A673 (cell line): Measurements from ENCODE around the gene NREP.

Experiments
- EZH2 ChIP-seq: fragments of 200-600 bp; sonication (generic); IDR thresholded peaks from 2 replicates; pipeline ENCODE4 v1.6.1; 2017; ENCODE audit warnings: borderline replicate concordance, low read depth, mild to moderate bottlenecking, mixed read lengths, antibody characterized with exemption, low read length; ENCODE audit not compliant: poor library complexity, severe bottlenecking
- TF ChIP-seq, protein P1 (sequence below): fragments of 300-800, 200-600 bp; sonication (generic); conservative IDR thresholded peaks from 2 replicates; pipeline ENCODE4 v1.5.1; 2017; ENCODE audit warnings: low read depth, mild to moderate bottlenecking, antibody characterized with exemption, low read length, moderate library complexity, mixed read lengths

DNA sequence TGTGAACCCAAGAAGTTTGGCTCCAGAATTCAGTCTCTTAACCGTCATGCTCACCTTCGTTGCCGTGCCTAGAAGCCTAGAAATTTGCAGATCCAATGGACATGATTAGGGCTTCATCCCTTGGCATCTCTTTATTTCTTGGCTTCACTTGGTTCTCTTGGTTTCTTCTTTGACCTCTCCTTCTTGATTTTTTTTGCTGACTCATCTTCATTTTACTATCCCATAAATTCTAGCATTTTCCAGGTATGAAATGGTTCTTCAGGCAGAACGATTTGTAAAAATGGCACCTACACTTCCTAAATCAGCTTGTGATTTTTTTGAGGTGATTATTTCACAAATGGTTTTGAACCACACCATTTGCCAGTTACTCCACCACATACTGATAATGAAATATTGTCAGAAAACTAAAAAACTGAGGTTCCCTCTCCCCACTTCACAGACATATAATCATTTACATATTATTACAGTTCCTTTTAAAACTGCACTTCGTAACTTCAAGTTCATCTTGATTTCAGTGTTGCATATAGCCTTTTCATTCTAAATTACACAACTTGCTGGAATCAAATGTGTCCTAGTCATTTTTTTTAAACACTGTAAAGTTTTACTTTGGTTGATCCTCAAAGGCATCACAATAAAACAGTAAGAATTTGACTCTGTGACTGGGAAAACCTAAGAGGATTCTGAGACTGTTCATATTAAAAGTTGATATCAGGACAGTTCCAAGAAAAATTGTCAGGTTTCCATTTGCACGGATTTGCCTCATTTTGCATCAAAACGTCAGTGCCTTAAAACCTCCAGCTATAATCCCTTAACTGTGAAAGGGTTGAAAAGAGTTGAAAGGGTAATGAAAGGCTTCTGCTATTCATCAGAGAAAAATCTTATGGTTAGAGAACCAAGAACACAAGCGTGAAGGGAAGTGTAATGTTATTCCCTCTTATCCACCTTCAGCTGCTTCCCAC is 8.9 kb upstream of the NREP start:
- TF ChIP-seq, protein P1, sequence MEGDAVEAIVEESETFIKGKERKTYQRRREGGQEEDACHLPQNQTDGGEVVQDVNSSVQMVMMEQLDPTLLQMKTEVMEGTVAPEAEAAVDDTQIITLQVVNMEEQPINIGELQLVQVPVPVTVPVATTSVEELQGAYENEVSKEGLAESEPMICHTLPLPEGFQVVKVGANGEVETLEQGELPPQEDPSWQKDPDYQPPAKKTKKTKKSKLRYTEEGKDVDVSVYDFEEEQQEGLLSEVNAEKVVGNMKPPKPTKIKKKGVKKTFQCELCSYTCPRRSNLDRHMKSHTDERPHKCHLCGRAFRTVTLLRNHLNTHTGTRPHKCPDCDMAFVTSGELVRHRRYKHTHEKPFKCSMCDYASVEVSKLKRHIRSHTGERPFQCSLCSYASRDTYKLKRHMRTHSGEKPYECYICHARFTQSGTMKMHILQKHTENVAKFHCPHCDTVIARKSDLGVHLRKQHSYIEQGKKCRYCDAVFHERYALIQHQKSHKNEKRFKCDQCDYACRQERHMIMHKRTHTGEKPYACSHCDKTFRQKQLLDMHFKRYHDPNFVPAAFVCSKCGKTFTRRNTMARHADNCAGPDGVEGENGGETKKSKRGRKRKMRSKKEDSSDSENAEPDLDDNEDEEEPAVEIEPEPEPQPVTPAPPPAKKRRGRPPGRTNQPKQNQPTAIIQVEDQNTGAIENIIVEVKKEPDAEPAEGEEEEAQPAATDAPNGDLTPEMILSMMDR: no peak
- no peak for TF ChIP-seq EZH2
